Ishikawa (cell line): ENCODE measurements around the gene PARD3.

Experiments
- CEBPB ChIP-seq: IDR thresholded peaks from 2 replicates; pipeline ENCODE4 v1.6.1; 2012
- CREB1 ChIP-seq: IDR thresholded peaks from 2 replicates; pipeline ENCODE4 v1.6.1; 2012; ENCODE audit warnings: low read depth
- EGR1 ChIP-seq: IDR thresholded peaks from 2 replicates; pipeline ENCODE4 v1.6.1; 2012
- EP300 ChIP-seq: IDR thresholded peaks from 2 replicates; pipeline ENCODE4 v1.6.1; 2012; ENCODE audit warnings: borderline replicate concordance
- FOXM1 ChIP-seq: IDR thresholded peaks from 2 replicates; pipeline ENCODE4 v1.6.1; 2012; ENCODE audit warnings: low read depth, borderline replicate concordance
- MAX ChIP-seq: IDR thresholded peaks from 2 replicates; pipeline ENCODE4 v1.6.1; 2012
- NFIC ChIP-seq: IDR thresholded peaks from 2 replicates; pipeline ENCODE4 v1.6.1; 2012
- RAD21 ChIP-seq: IDR thresholded peaks from 2 replicates; pipeline ENCODE4 v1.6.1; 2012; ENCODE audit warnings: low read depth
- REST ChIP-seq: IDR thresholded peaks from 2 replicates; pipeline ENCODE4 v1.6.1; 2012; ENCODE audit warnings: low read depth, mild to moderate bottlenecking
- TAF1 ChIP-seq: IDR thresholded peaks from 2 replicates; pipeline ENCODE4 v1.6.1; 2012; ENCODE audit warnings: low read depth, mild to moderate bottlenecking
- TCF12 ChIP-seq: IDR thresholded peaks from 2 replicates; pipeline ENCODE4 v1.6.1; 2012; ENCODE audit warnings: low read depth
- TEAD4 ChIP-seq: IDR thresholded peaks from 2 replicates; pipeline ENCODE4 v1.6.1; 2012
- USF1 ChIP-seq: IDR thresholded peaks from 2 replicates; pipeline ENCODE4 v1.6.1; 2012
- YY1 ChIP-seq: IDR thresholded peaks from 2 replicates; pipeline ENCODE4 v1.6.1; 2012; ENCODE audit warnings: low read depth
- ZBTB7A ChIP-seq: IDR thresholded peaks from 2 replicates; pipeline ENCODE4 v1.6.1; 2012; ENCODE audit warnings: low read depth

Gene PARD3

GRCh38 chr10:34504534-34504933 lies 310.6 kb downstream of the PARD3 start:
- TF ChIP-seq CEBPB (no peak), NFIC (no peak), TEAD4 (no peak), CREB1 (no peak), EP300 (no peak), REST (no peak), RAD21 (no peak), ZBTB7A (no peak)

- TF ChIP-seq CREB1 (no peak), FOXM1 (no peak), ZBTB7A (no peak), TCF12 (no peak), REST (no peak), TAF1 (no peak), USF1 (no peak), TEAD4 (no peak), CEBPB (no peak), MAX (no peak), EP300 (no peak), RAD21 (no peak), EGR1 (no peak), YY1 (no peak), NFIC (no peak)
These were observed 311.4 kb downstream of the PARD3 start for GRCh38 chr10:34503704-34504103.

GRCh38 chr10:34499612-34500279 lies 315.4 kb downstream of the PARD3 start:
- TF ChIP-seq USF1, result no peak
- no peak for TF ChIP-seq TEAD4
- TF ChIP-seq NFIC, result no peak
- TF ChIP-seq TAF1, result no peak
- TF ChIP-seq YY1, result no peak
- no peak for TF ChIP-seq RAD21
- no peak for TF ChIP-seq CEBPB
- TF ChIP-seq EGR1, result no peak
- no peak for TF ChIP-seq ZBTB7A
- no peak for TF ChIP-seq FOXM1
- TF ChIP-seq REST, result no peak
- TF ChIP-seq MAX, result no peak
- no peak for TF ChIP-seq EP300
- no peak for TF ChIP-seq TCF12
- TF ChIP-seq CREB1, result no peak

GRCh38 chr10:34498821-34499220 lies 316.3 kb downstream of the PARD3 start:
- TF ChIP-seq CEBPB (no peak), FOXM1 (no peak), MAX (no peak), YY1 (no peak), CREB1 (no peak), TEAD4 (no peak), TCF12 (no peak), NFIC (no peak), ZBTB7A (no peak), REST (no peak), EP300 (no peak), TAF1 (no peak), USF1 (no peak), RAD21 (no peak), EGR1 (no peak)
